Measurements from ENCODE around the gene PROS1.

DNA sequence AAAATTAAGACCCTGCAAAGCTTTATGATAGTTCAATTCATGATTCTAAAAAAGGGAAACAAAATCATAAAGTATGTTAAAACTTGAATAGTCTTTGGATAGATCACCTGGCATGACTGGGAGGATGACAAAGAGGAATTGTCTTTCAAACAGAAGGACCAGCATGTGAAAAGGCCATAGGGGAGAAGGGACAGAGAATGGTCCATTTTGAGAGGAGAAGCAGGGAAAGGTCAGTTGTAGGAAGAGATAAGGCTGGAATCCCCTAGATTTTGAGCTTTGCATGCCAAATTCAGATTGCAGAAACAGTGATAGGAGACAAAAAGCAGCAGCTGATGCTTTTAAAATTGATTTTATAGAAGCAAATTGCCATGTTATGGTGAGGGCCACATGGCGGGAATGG lies 12.7 kb downstream of the PROS1 start:
- TF ChIP-seq POLR2A (IDR thresholded peaks at IDR 0.05) = no peak
- TF ChIP-seq, protein P1, sequence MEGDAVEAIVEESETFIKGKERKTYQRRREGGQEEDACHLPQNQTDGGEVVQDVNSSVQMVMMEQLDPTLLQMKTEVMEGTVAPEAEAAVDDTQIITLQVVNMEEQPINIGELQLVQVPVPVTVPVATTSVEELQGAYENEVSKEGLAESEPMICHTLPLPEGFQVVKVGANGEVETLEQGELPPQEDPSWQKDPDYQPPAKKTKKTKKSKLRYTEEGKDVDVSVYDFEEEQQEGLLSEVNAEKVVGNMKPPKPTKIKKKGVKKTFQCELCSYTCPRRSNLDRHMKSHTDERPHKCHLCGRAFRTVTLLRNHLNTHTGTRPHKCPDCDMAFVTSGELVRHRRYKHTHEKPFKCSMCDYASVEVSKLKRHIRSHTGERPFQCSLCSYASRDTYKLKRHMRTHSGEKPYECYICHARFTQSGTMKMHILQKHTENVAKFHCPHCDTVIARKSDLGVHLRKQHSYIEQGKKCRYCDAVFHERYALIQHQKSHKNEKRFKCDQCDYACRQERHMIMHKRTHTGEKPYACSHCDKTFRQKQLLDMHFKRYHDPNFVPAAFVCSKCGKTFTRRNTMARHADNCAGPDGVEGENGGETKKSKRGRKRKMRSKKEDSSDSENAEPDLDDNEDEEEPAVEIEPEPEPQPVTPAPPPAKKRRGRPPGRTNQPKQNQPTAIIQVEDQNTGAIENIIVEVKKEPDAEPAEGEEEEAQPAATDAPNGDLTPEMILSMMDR (IDR thresholded peaks at IDR 0.05) = no peak
- no peak for TF ChIP-seq POLR2AphosphoS5 (IDR thresholded peaks at IDR 0.05)

Data from suprapubic skin (tissue), 4 donors.